ENCODE measurements around the gene ICOS. TPM values are rescaled to one million over a fixed set of nuclear protein-coding genes. Genes with fewer than 3 reads are reported as not detected.

ICOS gene
- total and polyA plus RNA-seq, 4 donors, result 0.49 to 3.1 (median 0.76) TPM

DNA sequence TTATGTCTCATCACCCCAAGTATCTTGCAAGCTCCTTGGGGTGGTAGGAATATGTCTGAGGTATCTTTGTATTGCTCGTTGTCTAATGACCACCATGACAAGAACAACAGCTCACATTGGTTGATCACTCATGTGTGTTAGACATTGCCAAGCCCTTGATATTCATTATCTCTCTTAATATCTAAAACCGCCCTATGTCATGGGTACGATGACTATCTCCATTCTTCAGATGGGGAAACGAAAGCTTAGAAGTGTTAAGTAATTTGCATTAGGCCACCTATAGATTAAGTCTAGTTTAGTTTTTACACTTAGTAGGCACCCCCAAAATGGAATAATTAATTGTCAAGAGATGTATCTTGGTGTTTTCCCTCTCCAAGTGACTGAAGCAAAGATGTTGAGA is 57.0 kb downstream of the ICOS start:
- H3K4me1 ChIP-seq (ENCODE audit: control insufficient read depth in 5 of 5, insufficient read depth in 5 of 5, low read length in 5 of 5), result no peaks in the 10 kb centered on the region
- DNase-seq (no peak), ATAC-seq (ENCODE audit: insufficient read depth, low FRiP score) (no peak)
- H3K27ac ChIP-seq (ENCODE audit: low read depth in 1 of 2, low read length in 1 of 2), result no peak overlapping the region
- no peaks in the 10 kb centered on the region for H3K9me3 ChIP-seq (ENCODE audit: control insufficient read depth in 4 of 4, insufficient read depth in 3 of 4, low read length in 3 of 4)
- no peak for TF ChIP-seq CTCF (IDR thresholded peaks at IDR 0.05; ENCODE audit: control extremely low read depth, extremely low read depth)
- H3K36me3 ChIP-seq (ENCODE audit: control insufficient read depth in 4 of 4, insufficient read depth in 4 of 4, low read length in 4 of 4), result no peaks in the 10 kb centered on the region
- H3K4me3 ChIP-seq, result no peak overlapping the region
- no peak overlapping the region for H3K9ac ChIP-seq (ENCODE audit: insufficient read depth in 1 of 2, low read length in 2 of 2)
- no peaks in the 10 kb centered on the region for H3K27me3 ChIP-seq (ENCODE audit: control insufficient read depth in 3 of 3, insufficient read depth in 3 of 3, low read length in 2 of 3)
- WGBS, 2 donors, result 89 to 95% methylated on average over 4 of the region's 4 CpGs

GRCh38 chr2:203994735-203995134 is 58.2 kb downstream of the ICOS start:
- H3K27me3 ChIP-seq (ENCODE audit: control insufficient read depth in 3 of 3, insufficient read depth in 3 of 3, low read length in 2 of 3), result no peaks in the 10 kb centered on the region
- no peak overlapping the region for H3K27ac ChIP-seq (ENCODE audit: low read depth in 1 of 2, low read length in 1 of 2)
- H3K9ac ChIP-seq (ENCODE audit: insufficient read depth in 1 of 2, low read length in 2 of 2), result no peak overlapping the region
- no peak for DNase-seq
- H3K4me3 ChIP-seq, result no peak overlapping the region
- TF ChIP-seq CTCF (IDR thresholded peaks at IDR 0.05; ENCODE audit: control extremely low read depth, extremely low read depth), result no peak
- H3K36me3 ChIP-seq (ENCODE audit: control insufficient read depth in 4 of 4, insufficient read depth in 4 of 4, low read length in 4 of 4), result no peaks in the 10 kb centered on the region
- H3K4me1 ChIP-seq (ENCODE audit: control insufficient read depth in 5 of 5, insufficient read depth in 5 of 5, low read length in 5 of 5), result peaks cover 0 to 2% (median 0%) of the 10 kb centered on the region in 5 donors
- no peaks in the 10 kb centered on the region for H3K9me3 ChIP-seq (ENCODE audit: control insufficient read depth in 4 of 4, insufficient read depth in 3 of 4, low read length in 3 of 4)
- no peak for ATAC-seq (ENCODE audit: insufficient read depth, low FRiP score)
- 75 to 89% methylated on average over 2 of the region's 2 CpGs for WGBS, 2 donors

GRCh38 chr2:203996692-203997091 is 60.1 kb downstream of the ICOS start:
- ATAC-seq (ENCODE audit: insufficient read depth, low FRiP score), result no peak
- Histone ChIP-seq H3K9me3 (ENCODE audit: control insufficient read depth in 4 of 4, insufficient read depth in 3 of 4, low read length in 3 of 4) (no peaks in the 10 kb centered on the region), H3K27me3 (ENCODE audit: control insufficient read depth in 3 of 3, insufficient read depth in 3 of 3, low read length in 2 of 3) (no peaks in the 10 kb centered on the region), H3K4me3 (no peak overlapping the region), H3K9ac (ENCODE audit: insufficient read depth in 1 of 2, low read length in 2 of 2) (no peak overlapping the region), H3K4me1 (ENCODE audit: control insufficient read depth in 5 of 5, insufficient read depth in 5 of 5, low read length in 5 of 5) (peaks cover 0 to 10% (median 0%) of the 10 kb centered on the region in 5 donors), H3K27ac (ENCODE audit: low read depth in 1 of 2, low read length in 1 of 2) (no peak overlapping the region), H3K36me3 (ENCODE audit: control insufficient read depth in 4 of 4, insufficient read depth in 4 of 4, low read length in 4 of 4) (no peaks in the 10 kb centered on the region)
- WGBS, 2 donors, result 89 to 90% methylated on average over 5 of the region's 5 CpGs
- no peak for DNase-seq
- TF ChIP-seq CTCF (IDR thresholded peaks at IDR 0.05; ENCODE audit: control extremely low read depth, extremely low read depth), result no peak

GRCh38 chr2:203997481-203997880 is 60.9 kb downstream of the ICOS start:
- Histone ChIP-seq H3K27ac (ENCODE audit: low read depth in 1 of 2, low read length in 1 of 2) (no peak overlapping the region), H3K27me3 (ENCODE audit: control insufficient read depth in 3 of 3, insufficient read depth in 3 of 3, low read length in 2 of 3) (no peaks in the 10 kb centered on the region), H3K4me1 (ENCODE audit: control insufficient read depth in 5 of 5, insufficient read depth in 5 of 5, low read length in 5 of 5) (peaks cover 0 to 10% (median 0%) of the 10 kb centered on the region in 5 donors), H3K36me3 (ENCODE audit: control insufficient read depth in 4 of 4, insufficient read depth in 4 of 4, low read length in 4 of 4) (no peaks in the 10 kb centered on the region), H3K9me3 (ENCODE audit: control insufficient read depth in 4 of 4, insufficient read depth in 3 of 4, low read length in 3 of 4) (no peaks in the 10 kb centered on the region), H3K9ac (ENCODE audit: insufficient read depth in 1 of 2, low read length in 2 of 2) (no peak overlapping the region), H3K4me3 (no peak overlapping the region)
- TF ChIP-seq CTCF (IDR thresholded peaks at IDR 0.05; ENCODE audit: control extremely low read depth, extremely low read depth), result no peak
- DNase-seq (no peak), ATAC-seq (ENCODE audit: insufficient read depth, low FRiP score) (no peak)
- 60 to 79% methylated on average over 1 of the region's 1 CpG for WGBS, 2 donors
